HepG2 (cell line): Measurements from ENCODE around the gene INSL4. TPM values are rescaled to one million over a fixed set of nuclear protein-coding genes. Genes with fewer than 3 reads are reported as not detected.
A peak's percentile ranks its signal among the peaks of the same experiment; 100 is the strongest.

Source experiments
- ATAC-seq: fragments of 200-7000 bp; cut with Tn5 transposase; 3 replicates; pipeline ENCODE4 v1.9.1; 2020; ENCODE audit warnings: mild to moderate bottlenecking, moderate library complexity
- BruUV-seq: library from RNA; stranded (reverse); fragments of 400-500 nt; replicated peaks from 2 replicates; lab custom pipeline; 2021; lab: Mats Ljungman, UMichigan
- CTCF ChIA-PET: fragments of 300-600 bp; formaldehyde crosslinking; extraction: SDS; loops from one replicate; lab custom pipeline; 2021; ENCODE audit warnings: low total read pairs, inconsistent platforms, low intra/inter-chr PET ratio; lab: Yijun Ruan, JAX
- POLR2A ChIA-PET: fragments of 350-600 bp; sonication (Branson Sonifier 250); formaldehyde crosslinking; loops from one replicate; lab custom pipeline; 2020; ENCODE audit warnings: antibody characterized with exemption, inconsistent platforms; lab: Yijun Ruan, JAX
- DNase-seq: peaks from one replicate; pipeline ENCODE4 v3.0.0-alpha.2; 2015; ENCODE audit warnings: low spot score
- FAIRE-seq: peaks from 3 replicates; lab custom pipeline; 2011; peaks lifted over from hg19 to GRCh38; lab: Jason Lieb, UNC
- H2AFZ ChIP-seq: one replicate; pipeline ENCODE4 v1.6.1; 2011; ENCODE audit warnings: low read length, inconsistent platforms
- H3K27ac ChIP-seq: fragments of 300-600 bp; 3 replicates; pipeline ENCODE4 v1.8.0; 2011; ENCODE audit warnings: mixed run types, mild to moderate bottlenecking, mixed read lengths, low read length, inconsistent platforms; ENCODE audit not compliant: insufficient read depth; ENCODE audit errors: extremely low read length
- H3K27me3 ChIP-seq, 2 experiments: fragments of 200-600 bp in 1 of 2; 2 replicates in 1 of 2; 3 replicates in 1 of 2; pipeline versions ENCODE4 v1.6.0 to v1.8.0; 2011; ENCODE audit warnings: low read length in 2 of 2, mild to moderate bottlenecking in 2 of 2, moderate library complexity in 2 of 2, inconsistent platforms in 1 of 2; ENCODE audit not compliant: insufficient read depth in 2 of 2, control insufficient read depth in 1 of 2
- H3K36me3 ChIP-seq, 2 experiments: fragments of 200-600 bp in 1 of 2; replicated peaks in 1 of 2; 2 replicates in 1 of 2; 3 replicates in 1 of 2; pipeline versions ENCODE4 v1.5.1 to v1.8.0; 2011; ENCODE audit warnings: low read length in 2 of 2, inconsistent platforms in 1 of 2; ENCODE audit not compliant: insufficient read depth in 2 of 2, control insufficient read depth in 1 of 2
- H3K4me1 ChIP-seq: 2 replicates; pipeline ENCODE4 v1.5.1; 2012; ENCODE audit warnings: low read length, inconsistent platforms; ENCODE audit not compliant: insufficient read depth
- H3K4me2 ChIP-seq: 2 replicates; pipeline ENCODE4 v1.6.0; 2011; ENCODE audit warnings: low read depth, low read length, inconsistent platforms
- H3K4me3 ChIP-seq, 3 experiments: fragments of 200-600 bp in 1 of 3; sonication (generic), shearing (Covaris generic) in 1 of 3; replicated peaks in 1 of 3; 2 replicates each; pipeline ENCODE4 v1.5.1; 2011 to 2016; ENCODE audit warnings: low read length in 3 of 3, inconsistent platforms in 2 of 3, low read depth in 2 of 3, mild to moderate bottlenecking in 2 of 3, control low read depth in 1 of 3, mixed read lengths in 1 of 3; ENCODE audit not compliant: insufficient read depth in 1 of 3
- H3K79me2 ChIP-seq: one replicate; pipeline ENCODE4 v1.6.1; 2011; ENCODE audit warnings: low read length, inconsistent platforms; ENCODE audit not compliant: insufficient read depth
- H3K9ac ChIP-seq: 2 replicates; pipeline ENCODE4 v1.6.0; 2011; ENCODE audit warnings: mild to moderate bottlenecking, low read depth, low read length, inconsistent platforms; ENCODE audit not compliant: insufficient read depth
- H3K9me3 ChIP-seq: 2 replicates; pipeline ENCODE4 v1.5.1; 2012; ENCODE audit warnings: mild to moderate bottlenecking, low read length
- H4K20me1 ChIP-seq: 2 replicates; pipeline ENCODE4 v1.6.0; 2011; ENCODE audit warnings: inconsistent platforms, mild to moderate bottlenecking, low read length, moderate library complexity; ENCODE audit not compliant: insufficient read depth
- ATF7 ChIP-seq, 2 experiments: fragments of 450-650 bp in 1 of 2; sonication (generic) in 1 of 2; formaldehyde crosslinking in 1 of 2; IDR thresholded peaks; 2 replicates each; pipeline versions ENCODE4 v1.4.0 to v1.6.1; 2016 to 2020; ENCODE audit warnings: antibody characterized with exemption in 1 of 2, mild to moderate bottlenecking in 1 of 2, missing genetic modification reagents in 1 of 2
- BHLHE40 ChIP-seq: IDR thresholded peaks from 2 replicates; pipeline ENCODE4 v1.6.1; 2011; ENCODE audit warnings: low read length, improper control_type of control experiment
- CBFB ChIP-seq: sonication (generic); formaldehyde crosslinking; IDR thresholded peaks from 2 replicates; pipeline ENCODE4 v1.4.0; 2020; ENCODE audit warnings: missing genetic modification reagents
- CREB1 ChIP-seq, 2 experiments: fragments of 450-650 bp in 1 of 2; IDR thresholded peaks; 2 replicates each; pipeline ENCODE4 v1.6.1; 2016 to 2017; ENCODE audit warnings: control low read depth in 1 of 2, mild to moderate bottlenecking in 1 of 2, missing compliant biosample characterization in 1 of 2, missing genetic modification characterization in 1 of 2
- HNF4A ChIP-seq: sonication (generic); formaldehyde crosslinking; IDR thresholded peaks from 2 replicates; pipeline ENCODE4 v1.4.0; 2020; ENCODE audit warnings: missing genetic modification reagents
- IRX3 ChIP-seq: sonication (generic); formaldehyde crosslinking; IDR thresholded peaks from 2 replicates; pipeline ENCODE4 v1.8.1; 2023; ENCODE audit warnings: mild to moderate bottlenecking, low read depth, missing genetic modification reagents, borderline replicate concordance
- NFRKB ChIP-seq: fragments of 450-650 bp; IDR thresholded peaks from 2 replicates; pipeline ENCODE4 v1.6.1; 2017
- RARA ChIP-seq: IDR thresholded peaks from 2 replicates; pipeline ENCODE4 v1.6.1; 2016; ENCODE audit warnings: missing genetic modification reagents, missing compliant biosample characterization
- TEAD2 ChIP-seq: sonication (generic); formaldehyde crosslinking; IDR thresholded peaks from 2 replicates; pipeline ENCODE4 v1.9.0; 2021; ENCODE audit warnings: missing genetic modification reagents
- ZBTB38 ChIP-seq: sonication (generic); formaldehyde crosslinking; IDR thresholded peaks from 2 replicates; pipeline ENCODE4 v1.5.1; 2020; ENCODE audit warnings: mild to moderate bottlenecking, missing genetic modification reagents
- WGBS: methylation state at CpG from one replicate; pipeline ENCODE4 v1.1.6; 2017; ENCODE audit warnings: low lambda C conversion rate; 5-methylcytosine and 5-hydroxymethylcytosine counted together
- in situ Hi-C: cut with HindIII; loops from 2 replicates; pipeline ENCODE4 v1.10.0; 2017; ENCODE audit warnings: low pct_unique_long_range_greater_than_20kb; ENCODE audit not compliant: extremely low pct_ligation_motif_present
- intact Hi-C: fragments of 100-400 bp; cut with micrococcal nuclease; formaldehyde crosslinking; loops from one replicate; pipeline ENCODE4 v1.10.0; 2022; ENCODE audit not compliant: unreplicated experiment
- polyA plus RNA-seq, 8 experiments: library from polyadenylated mRNA; depleted of rRNA in 3 of 8; stranded (reverse) in 7 of 8; unstranded in 1 of 8; fragments of >200 nt; fragmentation: Illumina TruSeq in 4 of 8; extraction: Trizol in 4 of 8; gene quantifications; 2 replicates each; pipeline versions ENCODE4 v1.2.1 to v1.2.3, GENCODE V29; 2011 to 2016; ENCODE audit warnings: low read depth in 4 of 8, missing spikeins in 1 of 8, mixed read lengths in 1 of 8; ENCODE audit not compliant: insufficient read depth in 1 of 8
- total RNA-seq, 5 experiments: library from RNA; depleted of rRNA; stranded (reverse); fragments of >200 nt; fragmentation: Illumina TruSeq; extraction: Trizol; gene quantifications; 2 replicates each; pipeline ENCODE4 v1.2.3, GENCODE V29; 2016; ENCODE audit warnings: low read depth in 1 of 5
- TF ChIP-seq, protein P1 (sequence below): sonication (generic); formaldehyde crosslinking; IDR thresholded peaks from 2 replicates; pipeline ENCODE4 v1.4.0; 2020; ENCODE audit warnings: missing genetic modification reagents
- TF ChIP-seq, protein P2 (sequence below): sonication (generic); formaldehyde crosslinking; IDR thresholded peaks from 2 replicates; pipeline ENCODE4 v1.8.0; 2022; ENCODE audit warnings: missing genetic modification reagents, low read depth, mild to moderate bottlenecking, borderline replicate concordance
- TF ChIP-seq, protein P3 (sequence below): sonication (generic); formaldehyde crosslinking; IDR thresholded peaks from 2 replicates; pipeline ENCODE4 v1.4.0; 2020; ENCODE audit warnings: missing genetic modification reagents
- TF ChIP-seq, protein P4 (sequence below): sonication (generic); formaldehyde crosslinking; IDR thresholded peaks from 2 replicates; pipeline ENCODE4 v1.8.0; 2022; ENCODE audit warnings: low read depth, missing genetic modification reagents

INSL4 gene
- total and polyA plus RNA-seq, 2 of the 13 experiments (the other 11 are each of a cell fraction or from before 2014, with no cell fraction given) = not detected

DNA sequence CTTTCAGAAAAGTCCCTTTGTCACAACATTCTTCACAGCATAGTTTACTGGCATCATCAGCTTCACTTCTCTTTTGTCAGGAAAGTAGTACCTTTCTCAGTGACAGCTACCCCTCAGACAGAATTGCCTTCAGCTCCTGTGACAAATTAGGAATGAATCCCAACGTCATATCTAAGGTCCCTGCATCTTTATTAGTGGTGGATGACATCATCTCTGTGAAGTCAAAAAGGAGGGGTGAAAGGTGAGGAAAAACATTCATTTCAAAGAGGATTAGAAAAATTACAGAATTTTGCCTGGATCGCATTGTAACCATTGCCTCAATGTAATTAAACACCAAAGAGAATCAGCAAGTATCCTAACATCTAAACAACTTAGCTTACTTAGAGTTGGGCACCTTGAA, 37.9 kb upstream of the INSL4 start:
- no peak for FAIRE-seq
- H3K27me3 ChIP-seq = peaks cover 0 to 8% of the 10 kb centered on the region in 2 experiments; a peak in 1 of 5 replicates
- H3K9ac ChIP-seq = no peak overlapping the region
- no peak overlapping the region for H3K4me2 ChIP-seq
- WGBS = 22% methylated on average over 2 of the region's 2 CpGs
- no peaks in the 10 kb centered on the region for H3K79me2 ChIP-seq
- H3K4me3 ChIP-seq = no peak overlapping the region
- ChIA-PET POLR2A (no interaction called here), CTCF (no interaction called here)
- no peak overlapping the region for H3K27ac ChIP-seq
- BruUV-seq = no TSS peak
- no peak overlapping the region for H2AFZ ChIP-seq
- H4K20me1 ChIP-seq = no peaks in the 10 kb centered on the region
- H3K9me3 ChIP-seq = no peaks in the 10 kb centered on the region
- DNase-seq = no peak
- in situ Hi-C loops (no loop called here), intact Hi-C loops (no loop called here)
- no peak for ATAC-seq
- no peaks in the 10 kb centered on the region for H3K36me3 ChIP-seq
- TF ChIP-seq, protein P1, sequence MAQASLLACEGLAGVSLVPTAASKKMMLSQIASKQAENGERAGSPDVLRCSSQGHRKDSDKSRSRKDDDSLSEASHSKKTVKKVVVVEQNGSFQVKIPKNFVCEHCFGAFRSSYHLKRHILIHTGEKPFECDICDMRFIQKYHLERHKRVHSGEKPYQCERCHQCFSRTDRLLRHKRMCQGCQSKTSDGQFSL (CRISPR knock-in tag) = no peak
- TF ChIP-seq ATF7 (IDR thresholded peaks at IDR 0.05) (peak; percentile 78), ATF7 (CRISPR knock-in tag; IDR thresholded peaks at IDR 0.05) (no peak), CREB1 (IDR thresholded peaks at IDR 0.05) (peak; percentile 38; the same call in 1 of the 2 replicates), CREB1 (CRISPR knock-in tag; IDR thresholded peaks at IDR 0.05) (no peak), BHLHE40 (no peak), NFRKB (no peak), RARA (CRISPR knock-in tag) (no peak), ZBTB38 (CRISPR knock-in tag) (no peak), TEAD2 (CRISPR knock-in tag) (no peak), HNF4A (CRISPR knock-in tag) (no peak), IRX3 (CRISPR knock-in tag) (no peak), CBFB (CRISPR knock-in tag) (no peak)
- TF ChIP-seq, protein P2, sequence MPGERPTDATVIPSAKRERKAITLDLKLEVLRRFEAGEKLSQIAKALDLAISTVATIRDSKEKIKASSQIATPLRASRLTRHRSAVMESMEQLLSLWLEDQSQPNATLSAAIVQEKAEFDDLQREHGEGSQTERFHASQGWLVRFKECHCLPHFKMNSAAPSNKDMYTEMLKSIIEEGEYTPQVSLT = no peak
- TF ChIP-seq, protein P3, sequence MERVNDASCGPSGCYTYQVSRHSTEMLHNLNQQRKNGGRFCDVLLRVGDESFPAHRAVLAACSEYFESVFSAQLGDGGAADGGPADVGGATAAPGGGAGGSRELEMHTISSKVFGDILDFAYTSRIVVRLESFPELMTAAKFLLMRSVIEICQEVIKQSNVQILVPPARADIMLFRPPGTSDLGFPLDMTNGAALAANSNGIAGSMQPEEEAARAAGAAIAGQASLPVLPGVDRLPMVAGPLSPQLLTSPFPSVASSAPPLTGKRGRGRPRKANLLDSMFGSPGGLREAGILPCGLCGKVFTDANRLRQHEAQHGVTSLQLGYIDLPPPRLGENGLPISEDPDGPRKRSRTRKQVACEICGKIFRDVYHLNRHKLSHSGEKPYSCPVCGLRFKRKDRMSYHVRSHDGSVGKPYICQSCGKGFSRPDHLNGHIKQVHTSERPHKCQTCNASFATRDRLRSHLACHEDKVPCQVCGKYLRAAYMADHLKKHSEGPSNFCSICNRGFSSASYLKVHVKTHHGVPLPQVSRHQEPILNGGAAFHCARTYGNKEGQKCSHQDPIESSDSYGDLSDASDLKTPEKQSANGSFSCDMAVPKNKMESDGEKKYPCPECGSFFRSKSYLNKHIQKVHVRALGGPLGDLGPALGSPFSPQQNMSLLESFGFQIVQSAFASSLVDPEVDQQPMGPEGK (CRISPR knock-in tag) = no peak
- TF ChIP-seq, protein P4, sequence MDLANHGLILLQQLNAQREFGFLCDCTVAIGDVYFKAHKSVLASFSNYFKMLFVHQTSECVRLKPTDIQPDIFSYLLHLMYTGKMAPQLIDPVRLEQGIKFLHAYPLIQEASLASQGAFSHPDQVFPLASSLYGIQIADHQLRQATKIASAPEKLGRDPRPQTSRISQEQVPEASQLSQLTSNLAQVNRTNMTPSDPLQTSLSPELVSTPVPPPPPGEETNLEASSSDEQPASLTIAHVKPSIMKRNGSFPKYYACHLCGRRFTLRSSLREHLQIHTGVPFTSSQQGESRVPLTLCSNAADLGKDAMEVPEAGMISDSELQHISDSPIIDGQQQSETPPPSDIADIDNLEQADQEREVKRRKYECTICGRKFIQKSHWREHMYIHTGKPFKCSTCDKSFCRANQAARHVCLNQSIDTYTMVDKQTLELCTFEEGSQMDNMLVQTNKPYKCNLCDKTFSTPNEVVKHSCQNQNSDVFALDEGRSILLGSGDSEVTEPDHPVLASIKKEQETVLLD (CRISPR knock-in tag) = no peak
- no peaks in the 10 kb centered on the region for H3K4me1 ChIP-seq
